MM.1S (cell line): ENCODE measurements around the gene LCMT1.
A peak's percentile ranks its signal among the peaks of the same experiment; 100 is the strongest.

ENCODE experiments used
- DNase-seq: peaks from one replicate; pipeline ENCODE4 v3.0.0-alpha.2; 2015
- H2AFZ ChIP-seq: fragments of 300-600 bp; sonication (generic); 2 replicates; pipeline ENCODE4 v1.6.0; 2016; ENCODE audit warnings: antibody characterized with exemption, low read length
- H3F3A ChIP-seq: fragments of 300-600 bp; sonication (generic); 2 replicates; pipeline ENCODE4 v1.6.1; 2016; ENCODE audit warnings: mild to moderate bottlenecking, antibody characterized with exemption, low read length, moderate library complexity, mixed read lengths; ENCODE audit not compliant: insufficient read depth
- H3K27ac ChIP-seq: fragments of 300-600 bp; sonication (generic); 2 replicates; pipeline ENCODE4 v1.5.1; 2016; ENCODE audit warnings: mild to moderate bottlenecking, low read length
- H3K27me3 ChIP-seq: fragments of 300-600 bp; sonication (generic); replicated peaks from 2 replicates; pipeline ENCODE4 v1.6.0; 2016; ENCODE audit warnings: low read length; ENCODE audit not compliant: insufficient read depth
- H3K36me3 ChIP-seq: fragments of 300-600 bp; sonication (generic); replicated peaks from 2 replicates; pipeline ENCODE4 v1.6.1; 2016; ENCODE audit warnings: mild to moderate bottlenecking, low read length, mixed read lengths; ENCODE audit not compliant: insufficient read depth
- H3K4me1 ChIP-seq: fragments of 300-600 bp; sonication (generic); 2 replicates; pipeline ENCODE4 v1.6.1; 2016; ENCODE audit warnings: low read length, mixed read lengths
- H3K4me2 ChIP-seq: fragments of 300-600 bp; sonication (generic); 2 replicates; pipeline ENCODE4 v1.6.0; 2016; ENCODE audit warnings: low read depth, low read length
- H3K4me3 ChIP-seq: fragments of 300-600 bp; sonication (generic); 2 replicates; pipeline ENCODE4 v1.5.1; 2016; ENCODE audit warnings: low read length, mixed read lengths
- H3K79me2 ChIP-seq: fragments of 300-600 bp; sonication (generic); 2 replicates; pipeline ENCODE4 v1.6.1; 2016; ENCODE audit warnings: mixed run types, low read length, mixed read lengths
- H3K9ac ChIP-seq: fragments of 300-600 bp; sonication (generic); 2 replicates; pipeline ENCODE4 v1.6.1; 2016; ENCODE audit warnings: low read length, mixed read lengths
- H3K9me2 ChIP-seq: fragments of 300-600 bp; sonication (generic); replicated peaks from 2 replicates; pipeline ENCODE4 v1.6.1; 2016; ENCODE audit warnings: mild to moderate bottlenecking, low read length, mixed read lengths; ENCODE audit not compliant: insufficient read depth
- H3K9me3 ChIP-seq: fragments of 300-600 bp; sonication (generic); replicated peaks from 2 replicates; pipeline ENCODE4 v1.6.1; 2016; ENCODE audit warnings: mild to moderate bottlenecking, low read length, mixed read lengths; ENCODE audit not compliant: insufficient read depth
- H4K20me1 ChIP-seq: fragments of 300-600 bp; sonication (generic); 2 replicates; pipeline ENCODE4 v1.6.1; 2016; ENCODE audit warnings: mild to moderate bottlenecking, low read length, moderate library complexity, mixed read lengths; ENCODE audit not compliant: insufficient read depth
- EZH2 ChIP-seq: fragments of 300-600 bp; sonication (generic); optimal IDR thresholded peaks from 2 replicates; pipeline ENCODE3; 2017; ENCODE audit warnings: low read depth, mild to moderate bottlenecking, antibody characterized with exemption, low read length, mixed read lengths
- EZH2phosphoT487 ChIP-seq: fragments of 300-600 bp; sonication (generic); IDR thresholded peaks from 2 replicates; pipeline ENCODE4 v1.6.1; 2018; ENCODE audit warnings: antibody characterized with exemption, low read length
- TF ChIP-seq, protein P1 (sequence below): fragments of 300-600 bp; sonication (generic); IDR thresholded peaks from 2 replicates; pipeline ENCODE4 v1.5.1; 2016; ENCODE audit warnings: antibody characterized with exemption, low read length, mixed read lengths

LCMT1 gene

DNA sequence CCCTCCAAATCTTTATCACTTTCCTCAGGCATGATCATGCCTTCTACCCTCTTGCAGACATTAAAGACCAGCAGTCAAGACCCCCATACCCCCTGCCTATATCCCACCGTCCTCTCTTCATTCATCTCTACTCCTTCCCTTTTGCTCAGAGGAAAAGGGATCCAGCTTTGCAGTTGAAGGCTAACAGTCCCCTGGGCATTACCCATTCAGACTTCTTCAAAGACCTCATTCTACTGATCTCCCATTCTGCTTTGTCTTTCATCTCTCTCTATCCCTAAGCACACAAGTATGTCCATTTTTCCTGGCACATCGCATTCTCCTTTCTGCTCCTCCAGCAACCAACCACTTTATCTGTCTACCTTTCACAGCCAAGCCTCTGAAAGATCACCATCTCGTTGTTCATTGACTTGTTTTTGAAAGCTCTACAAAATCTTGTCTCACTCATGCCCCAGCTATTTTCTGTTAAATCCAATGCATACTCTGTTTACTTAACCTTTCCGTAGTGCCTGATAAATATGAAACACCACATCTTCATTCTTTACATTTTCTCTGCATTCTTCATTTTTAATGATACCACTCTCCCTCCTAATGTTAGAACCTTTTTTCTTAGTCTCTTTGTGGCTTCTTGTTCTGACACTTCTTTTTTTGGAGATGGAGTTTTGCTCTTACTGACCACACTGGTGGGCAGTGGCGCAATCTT is 14.1 kb upstream of the LCMT1 start:
- H3F3A ChIP-seq = peaks cover 12% of the 10 kb centered on the region
- TF ChIP-seq, protein P1, sequence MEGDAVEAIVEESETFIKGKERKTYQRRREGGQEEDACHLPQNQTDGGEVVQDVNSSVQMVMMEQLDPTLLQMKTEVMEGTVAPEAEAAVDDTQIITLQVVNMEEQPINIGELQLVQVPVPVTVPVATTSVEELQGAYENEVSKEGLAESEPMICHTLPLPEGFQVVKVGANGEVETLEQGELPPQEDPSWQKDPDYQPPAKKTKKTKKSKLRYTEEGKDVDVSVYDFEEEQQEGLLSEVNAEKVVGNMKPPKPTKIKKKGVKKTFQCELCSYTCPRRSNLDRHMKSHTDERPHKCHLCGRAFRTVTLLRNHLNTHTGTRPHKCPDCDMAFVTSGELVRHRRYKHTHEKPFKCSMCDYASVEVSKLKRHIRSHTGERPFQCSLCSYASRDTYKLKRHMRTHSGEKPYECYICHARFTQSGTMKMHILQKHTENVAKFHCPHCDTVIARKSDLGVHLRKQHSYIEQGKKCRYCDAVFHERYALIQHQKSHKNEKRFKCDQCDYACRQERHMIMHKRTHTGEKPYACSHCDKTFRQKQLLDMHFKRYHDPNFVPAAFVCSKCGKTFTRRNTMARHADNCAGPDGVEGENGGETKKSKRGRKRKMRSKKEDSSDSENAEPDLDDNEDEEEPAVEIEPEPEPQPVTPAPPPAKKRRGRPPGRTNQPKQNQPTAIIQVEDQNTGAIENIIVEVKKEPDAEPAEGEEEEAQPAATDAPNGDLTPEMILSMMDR = no peak
- TF ChIP-seq EZH2phosphoT487 = no peak
- no peak for TF ChIP-seq EZH2
- no peaks in the 10 kb centered on the region for H3K9me3 ChIP-seq
- H3K79me2 ChIP-seq = no peaks in the 10 kb centered on the region
- H3K36me3 ChIP-seq = no peaks in the 10 kb centered on the region
- H3K27me3 ChIP-seq = no peaks in the 10 kb centered on the region
- peaks cover 16% of the 10 kb centered on the region for H3K4me1 ChIP-seq
- no peak overlapping the region for H3K4me3 ChIP-seq
- no peak for DNase-seq
- H3K9ac ChIP-seq = no peak overlapping the region
- no peaks in the 10 kb centered on the region for H3K9me2 ChIP-seq
- no peak overlapping the region for H3K27ac ChIP-seq
- no peaks in the 10 kb centered on the region for H4K20me1 ChIP-seq
- H2AFZ ChIP-seq = no peak overlapping the region
- H3K4me2 ChIP-seq = no peak overlapping the region

- no peaks in the 10 kb centered on the region for H3K36me3 ChIP-seq
- H3K79me2 ChIP-seq = no peaks in the 10 kb centered on the region
- no peak overlapping the region for H3K27ac ChIP-seq
- H3K9me3 ChIP-seq = no peaks in the 10 kb centered on the region
- H4K20me1 ChIP-seq = no peaks in the 10 kb centered on the region
- H3K4me3 ChIP-seq = no peak overlapping the region
- no peaks in the 10 kb centered on the region for H3K4me1 ChIP-seq
- no peaks in the 10 kb centered on the region for H3K9me2 ChIP-seq
- H3K4me2 ChIP-seq = no peak overlapping the region
- no peaks in the 10 kb centered on the region for H3F3A ChIP-seq
- no peak overlapping the region for H2AFZ ChIP-seq
- H3K9ac ChIP-seq = no peak overlapping the region
- TF ChIP-seq EZH2 (no peak), EZH2phosphoT487 (no peak)
- TF ChIP-seq, protein P1 = no peak
- no peaks in the 10 kb centered on the region for H3K27me3 ChIP-seq
- no peak for DNase-seq
These were observed 11.0 kb upstream of the LCMT1 start for GRCh38 chr16:25100511-25100910.

GRCh38 chr16:25106567-25107465 is 4.7 kb upstream of the LCMT1 start:
- Histone ChIP-seq H3K9me3 (no peaks in the 10 kb centered on the region), H3K9ac (peak overlapping the region; percentile 47), H3K4me2 (peak overlapping the region; percentile 87), H3K36me3 (no peaks in the 10 kb centered on the region), H3K4me3 (peak overlapping the region; percentile 84), H2AFZ (peak overlapping the region; percentile 94), H3F3A (0 out of 2 replicates have a peak, but pooled peaks cover 7% of the 10 kb centered on the region), H3K9me2 (no peaks in the 10 kb centered on the region), H3K4me1 (0 out of 2 replicates have a peak, but pooled peaks cover 15% of the 10 kb centered on the region), H3K79me2 (peaks cover 3% of the 10 kb centered on the region), H3K27ac (no peak overlapping the region; the same call in 1 of the 2 replicates), H4K20me1 (no peaks in the 10 kb centered on the region), H3K27me3 (no peaks in the 10 kb centered on the region)
- TF ChIP-seq, protein P1 = peak; percentile 70
- no peak for TF ChIP-seq EZH2
- DNase-seq = peak; percentile 78
